ENCODE measurements around the gene SLC25A28.

SLC25A28 gene

DNA sequence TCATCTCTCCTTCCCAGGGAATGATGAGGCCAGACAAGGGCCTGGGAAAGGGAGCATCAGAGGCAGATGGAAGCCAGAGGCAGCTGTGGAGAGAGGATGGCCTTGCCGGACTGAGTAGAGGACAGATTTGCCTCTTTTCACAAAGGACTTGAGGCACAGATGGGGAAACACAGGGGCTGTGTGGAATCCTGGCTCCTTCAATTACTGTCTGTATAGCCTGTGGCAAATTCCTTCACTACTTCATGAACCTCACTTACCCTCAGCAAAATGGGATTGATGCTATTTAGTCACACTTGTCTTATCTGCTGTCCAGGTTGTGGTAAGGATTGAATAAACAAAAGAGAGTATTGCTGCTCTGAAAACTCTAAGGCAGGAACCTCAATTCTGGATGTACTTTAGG is 40.3 kb downstream of the SLC25A28 start:
- Histone ChIP-seq H3K4me1 (ENCODE audit: control insufficient read depth in 1 of 2, insufficient read depth in 2 of 2, low read length in 2 of 2) (no peaks in the 10 kb centered on the region), H3K9me3 (ENCODE audit: control insufficient read depth in 1 of 2, low read length in 2 of 2) (no peaks in the 10 kb centered on the region), H3K36me3 (ENCODE audit: control insufficient read depth in 1 of 2, insufficient read depth in 2 of 2, low read length in 2 of 2) (no peaks in the 10 kb centered on the region), H3K27ac (ENCODE audit: low read length) (no peak overlapping the region), H3K27me3 (ENCODE audit: low read depth, low read length) (no peaks in the 10 kb centered on the region), H3K4me3 (ENCODE audit: low read depth in 1 of 2, low read length in 2 of 2) (no peak overlapping the region)

DNA sequence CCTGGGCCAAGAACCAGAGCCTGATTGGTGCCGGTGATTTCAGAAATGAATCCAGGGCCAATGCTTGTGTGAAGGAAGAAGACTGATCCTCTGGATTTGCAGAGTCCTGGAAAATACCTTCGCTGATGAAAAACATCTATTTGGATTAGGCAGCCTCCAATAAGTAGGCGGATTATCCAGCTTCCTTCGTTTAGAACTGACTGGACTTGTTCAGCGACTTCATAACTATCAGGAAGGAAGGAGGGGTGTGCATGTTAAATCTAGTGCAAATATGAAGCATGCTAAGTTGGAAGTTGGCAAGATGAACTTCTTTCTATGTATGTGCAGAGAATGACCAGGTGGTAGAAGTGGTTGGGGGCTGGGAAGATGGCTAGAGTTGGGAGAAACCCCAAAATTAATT is 46.4 kb downstream of the SLC25A28 start:
- no peaks in the 10 kb centered on the region for H3K9me3 ChIP-seq (ENCODE audit: control insufficient read depth in 1 of 2, low read length in 2 of 2)
- H3K4me1 ChIP-seq (ENCODE audit: control insufficient read depth in 1 of 2, insufficient read depth in 2 of 2, low read length in 2 of 2) = no peaks in the 10 kb centered on the region
- no peak overlapping the region for H3K4me3 ChIP-seq (ENCODE audit: low read depth in 1 of 2, low read length in 2 of 2)
- no peak overlapping the region for H3K27ac ChIP-seq (ENCODE audit: low read length)
- no peaks in the 10 kb centered on the region for H3K36me3 ChIP-seq (ENCODE audit: control insufficient read depth in 1 of 2, insufficient read depth in 2 of 2, low read length in 2 of 2)
- no peaks in the 10 kb centered on the region for H3K27me3 ChIP-seq (ENCODE audit: low read depth, low read length)

DNA sequence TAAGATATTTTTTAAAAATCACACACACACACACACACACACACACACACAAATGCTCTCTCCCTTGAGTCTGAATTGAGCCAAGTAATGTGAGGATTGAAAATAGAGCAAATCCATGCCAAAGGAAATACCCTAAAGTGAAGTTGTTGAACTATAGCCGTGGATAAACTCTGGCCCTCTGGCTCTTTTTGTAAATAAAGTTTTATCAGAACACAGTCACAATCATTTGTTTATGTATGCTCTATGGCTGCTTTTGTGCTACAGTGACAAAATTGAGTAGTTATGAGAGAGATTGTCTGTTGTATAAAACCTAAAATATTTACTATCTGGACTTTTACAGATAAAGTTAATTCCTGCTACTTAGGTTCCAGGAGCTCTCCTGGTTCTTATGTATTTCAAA is 48.4 kb downstream of the SLC25A28 start:
- H3K27ac ChIP-seq (ENCODE audit: low read length) = no peak overlapping the region
- no peaks in the 10 kb centered on the region for H3K36me3 ChIP-seq (ENCODE audit: control insufficient read depth in 1 of 2, insufficient read depth in 2 of 2, low read length in 2 of 2)
- no peak overlapping the region for H3K4me3 ChIP-seq (ENCODE audit: low read depth in 1 of 2, low read length in 2 of 2)
- no peaks in the 10 kb centered on the region for H3K4me1 ChIP-seq (ENCODE audit: control insufficient read depth in 1 of 2, insufficient read depth in 2 of 2, low read length in 2 of 2)
- no peaks in the 10 kb centered on the region for H3K9me3 ChIP-seq (ENCODE audit: control insufficient read depth in 1 of 2, low read length in 2 of 2)
- no peaks in the 10 kb centered on the region for H3K27me3 ChIP-seq (ENCODE audit: low read depth, low read length)

DNA sequence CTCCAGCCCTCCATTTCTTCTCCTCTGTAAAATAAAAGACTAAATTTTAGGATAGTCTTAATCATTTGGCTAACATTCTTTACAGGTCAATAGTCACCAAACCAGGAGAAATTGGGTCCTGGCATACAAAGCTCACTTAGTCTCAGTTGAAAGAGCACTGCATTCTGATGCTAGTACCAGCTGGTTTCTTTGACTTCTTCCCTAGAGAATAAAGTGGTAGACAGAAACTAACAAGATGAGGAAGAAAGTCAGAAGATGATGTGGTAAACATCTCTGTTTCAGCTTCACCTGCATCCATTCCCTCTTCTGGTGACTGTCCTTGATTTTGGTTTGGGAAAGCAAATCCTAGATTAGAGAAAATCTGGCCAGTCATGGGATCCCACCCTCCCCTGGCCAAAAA is 50.3 kb downstream of the SLC25A28 start:
- Histone ChIP-seq H3K27ac (ENCODE audit: low read length) (no peak overlapping the region), H3K27me3 (ENCODE audit: low read depth, low read length) (no peaks in the 10 kb centered on the region), H3K4me1 (ENCODE audit: control insufficient read depth in 1 of 2, insufficient read depth in 2 of 2, low read length in 2 of 2) (no peaks in the 10 kb centered on the region), H3K9me3 (ENCODE audit: control insufficient read depth in 1 of 2, low read length in 2 of 2) (no peaks in the 10 kb centered on the region), H3K36me3 (ENCODE audit: control insufficient read depth in 1 of 2, insufficient read depth in 2 of 2, low read length in 2 of 2) (no peaks in the 10 kb centered on the region), H3K4me3 (ENCODE audit: low read depth in 1 of 2, low read length in 2 of 2) (no peak overlapping the region)

DNA sequence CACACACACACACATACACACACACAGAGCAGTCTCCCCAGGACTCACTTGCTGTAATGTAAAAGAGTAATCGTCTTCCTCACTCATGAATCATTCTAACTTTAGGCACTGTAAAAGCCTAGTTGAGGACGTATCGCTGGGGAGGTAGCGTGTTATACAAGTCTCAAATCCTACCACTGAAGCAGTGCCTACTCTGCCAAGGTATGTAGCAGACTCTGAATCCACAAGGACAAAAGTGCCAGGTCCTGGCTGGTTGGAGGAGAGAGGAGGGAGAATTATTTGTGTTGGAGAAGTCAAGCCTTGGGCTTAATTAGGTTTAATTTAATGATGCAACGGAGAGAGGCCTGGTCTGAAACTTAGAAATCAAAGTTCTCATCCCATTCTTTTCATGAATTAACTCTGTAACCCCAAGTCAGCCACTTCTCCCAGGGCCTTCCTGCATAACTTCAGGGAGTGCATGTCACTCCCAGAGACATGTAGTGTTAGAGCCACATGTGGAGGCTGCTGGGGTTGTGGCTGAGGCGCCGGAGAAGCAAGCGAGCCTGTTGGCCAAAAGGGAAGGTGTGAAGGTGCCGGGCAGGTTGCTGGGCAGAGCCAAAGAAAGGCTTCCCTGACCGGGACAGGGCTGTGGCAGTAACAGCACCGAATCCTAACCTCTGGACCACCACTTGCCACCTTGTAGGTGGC is 50.8 kb downstream of the SLC25A28 start:
- no peaks in the 10 kb centered on the region for H3K4me1 ChIP-seq (ENCODE audit: control insufficient read depth in 1 of 2, insufficient read depth in 2 of 2, low read length in 2 of 2)
- H3K9me3 ChIP-seq (ENCODE audit: control insufficient read depth in 1 of 2, low read length in 2 of 2) = no peaks in the 10 kb centered on the region
- no peak overlapping the region for H3K4me3 ChIP-seq (ENCODE audit: low read depth in 1 of 2, low read length in 2 of 2)
- H3K27ac ChIP-seq (ENCODE audit: low read length) = no peak overlapping the region
- H3K36me3 ChIP-seq (ENCODE audit: control insufficient read depth in 1 of 2, insufficient read depth in 2 of 2, low read length in 2 of 2) = no peaks in the 10 kb centered on the region
- no peaks in the 10 kb centered on the region for H3K27me3 ChIP-seq (ENCODE audit: low read depth, low read length)

DNA sequence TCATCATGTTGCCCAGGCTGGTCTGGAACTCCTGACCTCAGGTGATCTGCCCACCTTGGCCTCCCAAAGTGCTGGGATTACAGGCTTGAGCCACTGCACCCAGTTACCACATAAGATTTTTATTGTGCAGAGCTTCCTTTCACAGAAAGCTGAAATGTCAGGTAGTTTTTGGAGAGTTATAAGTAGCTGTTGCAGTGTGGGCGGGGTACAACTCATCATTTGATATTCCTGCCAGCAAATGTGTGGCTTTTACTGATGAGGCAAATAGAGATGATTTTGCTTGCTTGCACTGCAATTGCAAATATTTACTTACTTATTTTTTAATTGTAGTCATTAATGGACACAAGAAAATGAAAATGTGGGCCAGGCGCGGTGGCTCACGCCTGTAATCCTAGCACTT is 55.1 kb downstream of the SLC25A28 start:
- Histone ChIP-seq H3K4me1 (ENCODE audit: control insufficient read depth in 1 of 2, insufficient read depth in 2 of 2, low read length in 2 of 2) (no peaks in the 10 kb centered on the region), H3K27me3 (ENCODE audit: low read depth, low read length) (no peaks in the 10 kb centered on the region), H3K4me3 (ENCODE audit: low read depth in 1 of 2, low read length in 2 of 2) (no peak overlapping the region)

DNA sequence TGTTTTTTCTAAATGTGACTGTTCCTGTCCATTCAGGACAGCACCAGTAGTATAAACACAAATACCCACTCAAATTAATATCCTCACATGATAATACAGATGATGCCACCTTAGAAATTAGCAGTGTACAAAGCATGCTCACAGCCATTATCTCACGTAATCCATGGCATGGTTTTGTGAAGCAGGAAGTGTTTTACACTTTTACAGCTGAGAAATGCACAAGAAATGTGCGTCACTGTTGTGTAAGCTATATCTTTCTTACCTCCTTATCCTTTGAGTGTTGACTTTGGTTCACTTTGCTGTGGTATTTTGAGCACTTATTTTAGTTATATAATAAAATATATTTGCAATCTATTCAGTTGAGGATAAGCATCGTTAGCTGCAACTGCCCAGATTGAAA is 55.9 kb downstream of the SLC25A28 start:
- no peak overlapping the region for H3K27ac ChIP-seq (ENCODE audit: low read length)
- H3K36me3 ChIP-seq (ENCODE audit: control insufficient read depth in 1 of 2, insufficient read depth in 2 of 2, low read length in 2 of 2) = no peaks in the 10 kb centered on the region
- H3K27me3 ChIP-seq (ENCODE audit: low read depth, low read length) = no peaks in the 10 kb centered on the region
- no peaks in the 10 kb centered on the region for H3K4me1 ChIP-seq (ENCODE audit: control insufficient read depth in 1 of 2, insufficient read depth in 2 of 2, low read length in 2 of 2)
- H3K9me3 ChIP-seq (ENCODE audit: control insufficient read depth in 1 of 2, low read length in 2 of 2) = no peaks in the 10 kb centered on the region
- H3K4me3 ChIP-seq (ENCODE audit: low read depth in 1 of 2, low read length in 2 of 2) = no peak overlapping the region

More for the DNA sequence above, 55.1 kb downstream of the SLC25A28 start:
- Histone ChIP-seq H3K36me3 (ENCODE audit: control insufficient read depth in 1 of 2, insufficient read depth in 2 of 2, low read length in 2 of 2) (no peaks in the 10 kb centered on the region), H3K9me3 (ENCODE audit: control insufficient read depth in 1 of 2, low read length in 2 of 2) (no peaks in the 10 kb centered on the region), H3K27ac (ENCODE audit: low read length) (no peak overlapping the region)

DNA sequence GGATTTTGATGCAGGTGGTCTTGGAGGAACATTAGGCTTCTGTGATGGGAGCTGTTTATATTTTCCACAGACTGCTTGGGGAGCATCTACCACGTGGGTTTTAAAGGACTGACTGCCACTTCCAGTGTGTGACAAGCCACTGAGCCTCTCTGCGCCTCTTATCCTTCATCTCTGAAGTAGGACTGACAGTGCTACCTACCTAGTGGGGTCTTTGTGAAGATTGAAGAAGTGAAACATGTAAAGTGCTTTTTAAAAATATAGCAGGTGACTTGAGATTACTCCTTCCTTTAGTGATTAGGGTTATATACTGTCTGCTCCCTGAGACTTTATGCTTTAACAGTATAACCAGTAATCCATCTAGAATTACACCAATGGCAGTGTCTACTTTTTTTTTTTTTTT is 57.6 kb downstream of the SLC25A28 start:
- Histone ChIP-seq H3K27me3 (ENCODE audit: low read depth, low read length) (no peaks in the 10 kb centered on the region), H3K36me3 (ENCODE audit: control insufficient read depth in 1 of 2, insufficient read depth in 2 of 2, low read length in 2 of 2) (no peaks in the 10 kb centered on the region)

More for the DNA sequence above, 57.6 kb downstream of the SLC25A28 start:
- H3K9me3 ChIP-seq (ENCODE audit: control insufficient read depth in 1 of 2, low read length in 2 of 2) = no peaks in the 10 kb centered on the region
- no peak overlapping the region for H3K27ac ChIP-seq (ENCODE audit: low read length)
- no peaks in the 10 kb centered on the region for H3K4me1 ChIP-seq (ENCODE audit: control insufficient read depth in 1 of 2, insufficient read depth in 2 of 2, low read length in 2 of 2)
- no peak overlapping the region for H3K4me3 ChIP-seq (ENCODE audit: low read depth in 1 of 2, low read length in 2 of 2)
